Measurements from ENCODE around the gene FOXP1. TPM values are rescaled to one million over a fixed set of nuclear protein-coding genes. Genes with fewer than 3 reads are reported as not detected.

FOXP1 gene
- total RNA-seq, 4 donors from 2014 or later = 181 to 225 (median 205) TPM

GRCh38 chr3:71348831-71349230 lies 234.7 kb downstream of the FOXP1 start:
- WGBS = 98% methylated on average over 2 of the region's 2 CpGs
- DNase-seq (ENCODE audit: extremely low spot score) = no peak
- Histone ChIP-seq H3K36me3 (no peaks in the 10 kb centered on the region), H3K4me3 (no peak overlapping the region), H3K27ac (replicated peaks in 1 of 4) (no peak overlapping the region), H3K4me1 (peaks cover 0 to 20% (median 15%) of the 10 kb centered on the region in 4 donors), H3K27me3 (no peaks in the 10 kb centered on the region), H3K9me3 (no peaks in the 10 kb centered on the region)
- intact Hi-C loops (cut with DNase I) = no loop called here
- TF ChIP-seq EP300 (IDR thresholded peaks at IDR 0.05) (no peak), POLR2AphosphoS5 (IDR thresholded peaks at IDR 0.05) (no peak), POLR2A (IDR thresholded peaks at IDR 0.05; ENCODE audit: low read depth) (no peak), CTCF (IDR thresholded peaks at IDR 0.05) (no peak)

- Histone ChIP-seq H3K9me3 (no peaks in the 10 kb centered on the region), H3K27ac (replicated peaks in 1 of 4) (no peak overlapping the region), H3K4me1 (peaks cover 0 to 20% (median 15%) of the 10 kb centered on the region in 4 donors), H3K4me3 (no peak overlapping the region), H3K27me3 (no peaks in the 10 kb centered on the region), H3K36me3 (no peaks in the 10 kb centered on the region)
- no peak for DNase-seq (ENCODE audit: extremely low spot score)
- 83% methylated on average over 9 of the region's 9 CpGs for WGBS
- intact Hi-C loops (cut with DNase I) = no loop called here
- TF ChIP-seq CTCF (IDR thresholded peaks at IDR 0.05) (no peak), EP300 (IDR thresholded peaks at IDR 0.05) (no peak), POLR2AphosphoS5 (IDR thresholded peaks at IDR 0.05) (no peak), POLR2A (IDR thresholded peaks at IDR 0.05; ENCODE audit: low read depth) (no peak)
Observed at GRCh38 chr3:71348001-71348632, 235.4 kb downstream of the FOXP1 start.

GRCh38 chr3:71346061-71346460 lies 237.5 kb downstream of the FOXP1 start:
- intact Hi-C loops (cut with DNase I) = no loop called here
- H3K27me3 ChIP-seq = no peaks in the 10 kb centered on the region
- DNase-seq (ENCODE audit: extremely low spot score) = no peak
- WGBS = 77% methylated on average over 4 of the region's 4 CpGs
- TF ChIP-seq POLR2A (IDR thresholded peaks at IDR 0.05; ENCODE audit: low read depth) = no peak
- TF ChIP-seq CTCF (IDR thresholded peaks at IDR 0.05) = no peak
- peaks cover 0 to 3% (median 0%) of the 10 kb centered on the region in 4 donors for H3K9me3 ChIP-seq
- H3K4me3 ChIP-seq = no peak overlapping the region
- H3K27ac ChIP-seq (replicated peaks in 1 of 4) = no peak overlapping the region
- H3K36me3 ChIP-seq = no peaks in the 10 kb centered on the region
- peaks cover 0 to 11% (median 7%) of the 10 kb centered on the region in 4 donors for H3K4me1 ChIP-seq

GRCh38 chr3:71345429-71346040 lies 238.0 kb downstream of the FOXP1 start:
- peaks cover 0 to 7% (median 2%) of the 10 kb centered on the region in 4 donors for H3K4me1 ChIP-seq
- TF ChIP-seq POLR2AphosphoS5 (IDR thresholded peaks at IDR 0.05) = peak in 1 of 2 donors; percentile 6
- TF ChIP-seq CTCF (IDR thresholded peaks at IDR 0.05) = no peak
- no peaks in the 10 kb centered on the region for H3K36me3 ChIP-seq
- H3K27ac ChIP-seq (replicated peaks in 1 of 4) = no peak overlapping the region
- H3K4me3 ChIP-seq = no peak overlapping the region
- 46% methylated on average over 5 of the region's 5 CpGs for WGBS
- no peaks in the 10 kb centered on the region for H3K27me3 ChIP-seq
- H3K9me3 ChIP-seq = peaks cover 0 to 3% (median 0%) of the 10 kb centered on the region in 4 donors
- no peak for DNase-seq (ENCODE audit: extremely low spot score)
- intact Hi-C loops (cut with DNase I) = no loop called here

Measured in esophagus muscularis mucosa (tissue), 4 donors.